Thyroid gland (tissue), 4 donors: ENCODE results near the gene DOK6.

Experiments used
- POLR2A ChIP-seq, 2 donors: fragments of 450-650 bp; IDR thresholded peaks; one replicate each; pipeline ENCODE4 v1.6.1; 2017; ENCODE audit warnings: antibody characterized with exemption in 2 of 2, mild to moderate bottlenecking in 2 of 2, moderate library complexity in 1 of 2
- TF ChIP-seq, protein P1 (sequence below), 6 experiments: fragments of 200-600 bp in 3 of 6; fragments of 450-650 bp in 3 of 6; sonication (generic) in 3 of 6; IDR thresholded peaks; one replicate each; pipeline ENCODE4 v1.5.1; 2016 to 2019; ENCODE audit warnings: antibody characterized with exemption in 6 of 6, mild to moderate bottlenecking in 2 of 6, inconsistent platforms in 1 of 6, moderate library complexity in 1 of 6

DNA sequence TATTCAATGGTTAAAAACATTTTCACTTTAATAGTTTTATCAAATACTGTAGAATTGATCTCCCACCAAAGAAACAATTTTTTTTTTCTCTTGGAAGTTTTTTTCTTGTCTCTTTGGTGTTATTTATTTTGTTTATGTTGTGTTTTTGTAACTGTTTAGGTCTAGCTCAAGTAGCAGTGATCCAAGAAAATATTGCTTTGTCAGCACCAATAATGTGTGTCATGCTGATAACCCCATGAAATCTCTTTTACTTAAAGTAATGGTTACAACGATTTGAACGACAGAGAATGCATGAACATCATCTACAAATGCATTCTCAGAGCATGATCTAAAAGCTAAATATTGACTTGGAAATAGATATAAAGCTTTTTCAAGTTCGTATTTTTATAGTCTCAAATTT lies 122.9 kb downstream of the DOK6 start:
- TF ChIP-seq, protein P1, sequence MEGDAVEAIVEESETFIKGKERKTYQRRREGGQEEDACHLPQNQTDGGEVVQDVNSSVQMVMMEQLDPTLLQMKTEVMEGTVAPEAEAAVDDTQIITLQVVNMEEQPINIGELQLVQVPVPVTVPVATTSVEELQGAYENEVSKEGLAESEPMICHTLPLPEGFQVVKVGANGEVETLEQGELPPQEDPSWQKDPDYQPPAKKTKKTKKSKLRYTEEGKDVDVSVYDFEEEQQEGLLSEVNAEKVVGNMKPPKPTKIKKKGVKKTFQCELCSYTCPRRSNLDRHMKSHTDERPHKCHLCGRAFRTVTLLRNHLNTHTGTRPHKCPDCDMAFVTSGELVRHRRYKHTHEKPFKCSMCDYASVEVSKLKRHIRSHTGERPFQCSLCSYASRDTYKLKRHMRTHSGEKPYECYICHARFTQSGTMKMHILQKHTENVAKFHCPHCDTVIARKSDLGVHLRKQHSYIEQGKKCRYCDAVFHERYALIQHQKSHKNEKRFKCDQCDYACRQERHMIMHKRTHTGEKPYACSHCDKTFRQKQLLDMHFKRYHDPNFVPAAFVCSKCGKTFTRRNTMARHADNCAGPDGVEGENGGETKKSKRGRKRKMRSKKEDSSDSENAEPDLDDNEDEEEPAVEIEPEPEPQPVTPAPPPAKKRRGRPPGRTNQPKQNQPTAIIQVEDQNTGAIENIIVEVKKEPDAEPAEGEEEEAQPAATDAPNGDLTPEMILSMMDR (IDR thresholded peaks at IDR 0.05) = no peak
- no peak for TF ChIP-seq POLR2A (IDR thresholded peaks at IDR 0.05)
